Activated CD4-positive, CD25-positive, alpha-beta regulatory T cell treated with anti-CD3 and anti-CD28 coated beads, Interleukin-2, amount 50 U/mL, for 16 hours (primary cell): Measurements from ENCODE around the gene CMTM2.
"Not testable (repeated sequence)": the region's sequence is repeated elsewhere in the genome, so short reads cannot be mapped to it uniquely, and the experiment has no call there.

ENCODE experiments used
- DNase-seq: peaks from one replicate; pipeline ENCODE4 v3.0.0-alpha.2; 2020; ENCODE audit warnings: low read depth, low spot score

CMTM2 gene

DNA sequence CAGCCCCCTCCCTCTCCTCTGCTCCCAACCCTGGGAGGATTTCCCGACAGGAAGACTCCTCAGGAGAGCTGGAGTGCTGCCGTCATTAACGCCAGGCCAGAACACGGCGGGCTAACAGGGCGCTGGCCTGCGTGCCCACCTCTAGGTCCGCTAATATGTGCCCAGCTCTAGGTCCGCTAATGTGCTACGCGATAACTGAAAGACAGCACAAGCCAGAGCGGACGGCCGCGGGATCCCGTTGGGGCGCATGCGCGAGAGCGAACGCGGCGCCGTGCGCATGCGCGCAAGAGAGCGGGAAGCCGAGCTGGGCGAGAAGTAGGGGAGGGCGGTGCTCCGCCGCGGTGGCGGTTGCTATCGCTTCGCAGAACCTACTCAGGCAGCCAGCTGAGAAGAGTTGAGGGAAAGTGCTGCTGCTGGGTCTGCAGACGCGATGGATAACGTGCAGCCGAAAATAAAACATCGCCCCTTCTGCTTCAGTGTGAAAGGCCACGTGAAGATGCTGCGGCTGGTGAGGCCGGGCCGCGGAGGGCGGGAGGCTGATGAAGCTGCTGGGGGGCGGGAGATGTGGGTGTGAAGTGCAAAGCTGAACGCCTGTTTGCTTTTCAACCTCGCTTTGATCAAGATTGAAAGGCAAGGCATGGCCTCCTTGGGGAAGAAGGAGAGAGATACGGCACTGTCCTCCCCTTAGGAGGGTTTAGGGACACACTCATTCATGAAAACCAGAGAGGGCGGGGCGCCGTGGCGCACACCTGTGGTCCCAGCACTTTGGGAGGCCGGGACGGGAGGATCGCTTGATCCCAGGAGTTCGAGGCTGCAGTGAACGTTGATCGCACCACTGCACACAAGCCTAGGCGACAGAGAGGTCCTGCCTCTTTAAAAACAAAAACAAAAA, 26.7 kb upstream of the CMTM2 start, which contains the start of gene CKLF:
TSS of gene CKLF (plus strand) at position 291 of the 892 bp plus-strand sequence. CDS start at position 431, 140 bp downstream.
- DNase-seq: peak; percentile 75

DNA sequence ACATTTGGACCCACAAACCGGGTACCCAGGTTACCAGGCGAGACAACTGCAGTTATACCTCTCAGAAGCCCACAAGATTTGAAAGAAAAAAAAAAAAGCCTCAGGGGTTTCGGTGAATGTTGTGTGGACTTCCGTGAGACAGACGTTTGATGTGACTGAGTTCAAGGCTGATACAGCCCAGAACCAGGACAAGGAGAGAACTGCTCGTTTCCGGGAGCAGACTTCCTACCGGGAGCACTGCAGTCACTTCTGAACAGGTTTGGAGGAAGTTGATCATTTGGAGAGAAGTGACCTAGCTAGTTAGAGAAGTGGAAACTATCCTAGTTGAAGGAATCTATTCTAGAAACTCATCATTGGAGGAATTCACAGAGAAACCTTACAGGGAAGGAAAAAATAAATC, 26.0 kb upstream of the CMTM2 start:
- no peak for DNase-seq

DNA sequence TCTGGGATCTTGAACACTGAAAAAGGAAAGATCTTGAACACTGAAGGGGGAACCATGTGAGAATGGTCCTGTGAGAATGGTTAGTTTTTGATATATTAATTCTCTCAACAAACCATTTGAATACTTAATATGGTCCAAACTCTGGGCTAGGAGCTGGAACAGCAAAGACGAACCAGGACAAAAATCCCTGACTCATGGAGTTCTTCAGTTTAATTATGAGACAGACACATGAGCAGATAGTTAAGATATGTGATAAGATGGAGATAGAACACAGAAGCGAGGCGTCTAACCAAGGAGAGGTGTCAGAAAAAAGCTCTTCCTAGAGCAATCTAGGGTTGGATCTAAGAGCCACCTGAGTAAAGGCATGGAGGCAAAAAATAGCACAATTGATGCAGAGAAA, 25.2 kb upstream of the CMTM2 start:
- DNase-seq: no peak

DNA sequence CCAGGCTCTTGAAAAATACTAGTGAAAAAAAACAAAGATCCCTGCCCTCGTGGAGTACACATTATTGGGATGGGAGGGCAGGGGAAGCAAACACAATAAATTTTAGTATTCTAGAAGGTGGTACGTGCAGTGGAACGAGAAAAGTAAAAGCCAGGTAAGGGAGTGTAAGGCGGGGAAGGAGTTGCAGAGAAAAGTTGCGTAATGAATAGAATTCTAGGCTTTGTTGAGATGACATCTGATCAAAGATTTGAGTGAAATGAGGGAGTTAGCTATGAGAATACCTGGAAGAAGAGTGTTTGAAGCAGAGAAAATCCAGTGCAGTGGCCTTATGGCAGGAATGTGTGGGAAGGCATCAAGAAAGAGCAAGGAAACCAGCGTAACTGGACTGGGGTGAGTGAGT, 24.8 kb upstream of the CMTM2 start:
- DNase-seq: no peak

DNA sequence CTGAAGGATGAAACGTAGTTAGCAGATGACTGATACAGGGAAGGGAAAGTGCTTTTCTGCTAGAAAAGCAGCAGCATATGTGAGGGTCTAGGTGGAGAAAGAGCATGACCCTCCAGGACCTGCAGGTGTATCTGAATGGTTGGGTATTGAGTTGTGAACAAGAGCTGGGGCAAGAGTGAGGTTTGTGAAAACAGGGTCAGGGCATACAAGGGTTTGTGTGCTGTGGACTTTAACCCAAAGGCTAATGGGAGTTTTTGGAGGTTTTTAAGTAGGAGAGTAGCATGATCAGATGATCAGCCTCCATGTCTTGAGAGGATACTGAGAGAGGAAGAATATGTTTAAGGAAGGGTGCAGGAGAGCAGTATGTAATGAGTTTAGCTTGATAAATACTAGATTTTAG, 19.2 kb upstream of the CMTM2 start:
- DNase-seq: no peak

DNA sequence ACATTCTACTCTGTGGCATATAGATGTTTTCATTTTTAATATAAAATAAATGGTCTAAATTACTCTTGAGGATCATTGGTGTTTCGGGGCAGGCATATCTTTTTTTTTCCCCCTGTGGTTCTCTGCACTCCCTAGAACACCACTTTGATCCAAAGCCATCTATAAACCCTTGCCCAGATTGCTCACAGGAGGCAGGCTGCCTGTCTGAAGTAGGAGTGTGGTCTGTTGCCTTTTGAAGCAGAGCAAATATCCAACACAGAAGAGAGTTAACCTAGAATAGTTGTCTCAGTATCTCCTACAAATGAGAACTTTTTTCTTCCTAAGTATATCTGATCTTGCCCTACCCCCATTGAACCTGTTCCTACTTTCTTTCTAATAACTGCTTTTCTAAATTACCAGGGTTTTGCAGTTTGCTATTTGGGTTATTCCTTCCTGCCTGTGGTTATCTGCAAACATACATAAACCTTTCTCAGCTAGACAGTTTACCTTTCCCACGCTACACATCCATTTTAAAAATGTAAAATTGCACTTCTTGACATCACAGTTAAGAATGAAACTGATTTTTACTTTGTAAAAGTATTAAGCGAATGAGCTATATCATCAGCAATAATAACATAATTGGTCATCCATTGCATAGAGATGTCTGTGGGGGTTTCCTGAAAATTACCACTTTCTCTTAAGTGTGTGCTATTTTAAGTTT, 17.7 kb upstream of the CMTM2 start:
- DNase-seq: no peak

DNA sequence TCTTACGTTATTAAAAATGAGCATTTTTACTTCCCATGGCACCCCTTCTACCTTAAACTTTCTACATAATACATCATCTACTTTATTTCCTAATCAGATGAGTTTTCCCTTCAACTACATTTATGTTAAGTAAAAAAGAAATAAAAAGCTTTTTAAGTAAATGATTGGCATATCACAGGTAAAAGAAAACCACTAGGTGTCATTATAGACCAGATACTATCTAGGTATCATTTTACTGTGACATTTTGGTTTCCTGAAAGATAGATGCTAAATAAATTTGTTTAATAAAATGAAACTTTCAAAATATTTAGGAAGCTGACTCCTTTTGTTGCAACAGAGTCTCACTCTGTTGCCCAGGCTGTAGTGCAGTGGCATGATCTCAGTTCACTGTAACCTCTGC, 16.9 kb upstream of the CMTM2 start:
- no peak for DNase-seq

DNA sequence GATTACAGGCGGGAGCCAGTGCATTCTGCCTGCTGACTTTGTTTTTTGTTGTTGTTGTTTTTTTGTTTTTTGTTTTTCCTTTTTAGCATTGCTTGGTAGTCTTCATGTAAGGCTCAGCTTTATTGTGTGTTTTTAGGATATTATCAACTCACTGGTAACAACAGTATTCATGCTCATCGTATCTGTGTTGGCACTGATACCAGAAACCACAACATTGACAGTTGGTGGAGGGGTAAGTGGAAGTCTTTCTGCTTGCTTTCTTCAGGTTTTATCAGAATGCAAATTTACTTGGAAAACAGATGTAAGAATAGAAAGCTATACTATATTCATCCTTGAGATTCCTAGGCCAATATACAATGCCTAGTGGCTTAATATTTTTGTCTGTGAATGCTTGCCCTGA, 16.3 kb upstream of the CMTM2 start:
- no peak for DNase-seq

DNA sequence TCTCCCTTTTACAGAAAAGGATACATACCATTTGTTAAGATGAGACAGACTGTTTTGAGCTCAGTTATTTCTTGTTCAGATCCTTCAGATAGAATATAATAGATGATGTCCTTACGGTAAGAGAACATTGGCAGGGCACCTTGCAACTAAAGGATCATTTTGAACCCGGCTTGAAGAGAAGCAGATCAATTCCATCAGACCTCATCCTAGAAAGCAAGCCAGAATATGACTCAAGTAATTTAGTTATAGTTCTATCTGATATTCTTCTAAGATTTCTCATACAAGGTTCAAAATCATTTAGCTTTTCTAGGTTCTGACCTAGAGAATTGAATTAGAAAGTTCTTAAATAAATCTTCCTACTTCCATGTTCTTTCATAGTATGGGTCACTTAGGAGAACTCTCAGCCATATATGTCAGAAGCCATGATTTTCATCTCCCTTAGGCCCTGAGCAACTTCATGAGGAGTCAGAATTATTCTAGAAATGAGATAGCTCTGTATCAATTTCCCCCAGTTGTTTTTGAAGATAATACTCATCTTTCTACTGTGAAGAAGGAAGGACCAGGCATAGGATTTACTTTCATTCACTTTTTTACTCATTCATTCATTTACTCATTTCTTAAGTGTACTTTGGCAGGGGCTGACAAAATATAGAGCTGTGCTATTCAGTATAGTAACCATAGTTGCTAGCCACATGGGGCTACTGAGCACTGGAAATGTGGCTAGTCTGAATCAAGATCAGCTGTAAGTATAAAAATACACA, 15.5 kb upstream of the CMTM2 start:
- DNase-seq: no peak

DNA sequence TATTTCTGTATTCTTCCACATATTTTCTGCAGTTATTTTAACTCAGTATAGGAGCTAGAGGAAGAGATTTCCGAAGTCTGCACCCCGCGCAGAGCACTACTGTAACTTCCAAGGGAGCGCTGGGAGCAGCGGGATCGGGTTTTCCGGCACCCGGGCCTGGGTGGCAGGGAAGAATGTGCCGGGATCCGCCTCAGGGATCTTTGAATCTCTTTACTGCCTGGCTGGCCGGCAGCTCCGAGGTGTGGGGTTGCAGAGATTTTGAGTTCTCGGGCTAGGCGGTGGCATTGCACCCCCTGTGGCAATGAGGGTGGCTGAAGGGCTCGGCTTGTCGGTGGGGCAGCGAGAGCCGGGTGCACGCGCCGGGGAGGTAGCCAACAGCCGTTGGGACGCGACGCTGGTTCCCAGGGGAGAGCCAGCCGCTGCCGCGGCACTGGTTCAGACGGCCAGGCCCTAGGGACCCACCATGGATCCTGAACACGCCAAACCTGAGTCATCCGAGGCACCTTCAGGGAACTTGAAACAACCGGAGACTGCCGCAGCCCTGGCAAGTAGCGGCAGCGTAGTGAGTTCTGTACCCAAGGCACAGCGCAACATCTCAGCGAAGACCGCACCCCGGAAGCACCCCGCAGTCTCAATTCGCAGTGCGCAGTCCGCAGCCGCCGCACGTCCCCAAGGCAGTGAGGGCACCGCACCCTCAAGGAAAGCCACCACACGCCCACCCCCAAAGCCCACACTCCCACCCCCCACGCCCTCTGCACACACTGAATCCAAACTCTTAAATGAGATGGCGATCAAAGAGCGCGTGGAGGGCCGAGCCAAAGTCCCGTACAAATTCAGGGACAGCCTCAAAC, 13.0 kb upstream of the CMTM2 start, which contains the start of gene CMTM1:
TSS of gene CMTM1 (plus strand) at position 389 of the 851 bp plus-strand sequence. CDS start at position 464, 75 bp downstream.
- DNase-seq: no peak

DNA sequence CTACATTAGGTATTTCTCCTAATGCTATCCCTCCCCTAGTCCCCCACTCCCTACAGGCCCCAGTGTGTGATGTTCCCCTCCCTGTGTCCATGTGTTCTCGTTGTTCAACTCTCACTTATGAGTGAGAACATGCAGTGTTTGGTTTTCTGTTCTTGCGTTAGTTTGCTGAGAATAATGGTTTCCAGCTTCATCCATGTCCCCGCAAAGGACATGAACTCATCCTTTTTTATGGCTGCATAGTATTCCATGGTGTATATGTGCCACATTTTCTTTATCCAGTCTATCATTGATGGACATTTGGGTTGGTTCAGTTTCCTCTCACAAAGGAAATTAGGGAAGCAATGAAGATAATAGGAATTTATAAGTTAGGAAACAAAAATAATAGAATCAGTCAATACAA, 12.0 kb upstream of the CMTM2 start:
- DNase-seq: not testable (repeated sequence)

DNA sequence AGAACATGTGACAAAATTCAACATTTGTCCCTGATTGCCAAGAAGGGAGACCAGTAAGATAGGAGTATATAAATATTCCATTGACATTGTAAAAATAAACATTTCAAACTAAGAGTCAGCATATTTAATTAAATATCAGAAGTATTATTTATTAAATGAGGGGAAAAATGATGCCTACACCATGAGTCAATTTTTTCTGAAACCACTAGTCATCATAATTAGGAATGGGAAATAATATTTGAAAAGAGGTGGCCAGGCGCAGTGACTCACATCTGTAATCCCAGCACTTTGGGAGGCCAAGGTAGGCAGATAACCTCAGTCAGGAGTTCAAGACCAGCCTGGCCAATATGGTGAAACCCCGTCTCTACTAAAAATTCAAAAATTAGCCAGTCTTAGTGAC, 10.9 kb upstream of the CMTM2 start:
- no peak for DNase-seq

DNA sequence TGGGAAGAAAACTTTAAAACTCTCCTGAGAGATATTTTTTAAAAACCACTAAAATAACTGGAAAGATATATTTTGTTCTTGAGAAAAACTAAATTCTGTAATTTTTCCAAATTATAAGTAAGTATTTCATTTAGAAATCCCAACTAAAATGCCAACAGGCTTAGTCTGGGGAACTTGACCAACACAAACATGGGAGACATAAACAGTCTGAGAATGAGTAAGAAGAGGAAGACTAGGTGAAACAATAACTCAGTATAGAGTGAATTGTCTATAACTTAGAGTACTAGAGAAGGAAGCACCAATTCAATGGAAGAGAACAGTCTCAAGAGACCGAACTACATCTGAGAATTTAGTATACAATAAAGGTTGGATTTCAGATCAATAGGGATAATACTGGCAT, 10.1 kb upstream of the CMTM2 start:
- DNase-seq: no peak

DNA sequence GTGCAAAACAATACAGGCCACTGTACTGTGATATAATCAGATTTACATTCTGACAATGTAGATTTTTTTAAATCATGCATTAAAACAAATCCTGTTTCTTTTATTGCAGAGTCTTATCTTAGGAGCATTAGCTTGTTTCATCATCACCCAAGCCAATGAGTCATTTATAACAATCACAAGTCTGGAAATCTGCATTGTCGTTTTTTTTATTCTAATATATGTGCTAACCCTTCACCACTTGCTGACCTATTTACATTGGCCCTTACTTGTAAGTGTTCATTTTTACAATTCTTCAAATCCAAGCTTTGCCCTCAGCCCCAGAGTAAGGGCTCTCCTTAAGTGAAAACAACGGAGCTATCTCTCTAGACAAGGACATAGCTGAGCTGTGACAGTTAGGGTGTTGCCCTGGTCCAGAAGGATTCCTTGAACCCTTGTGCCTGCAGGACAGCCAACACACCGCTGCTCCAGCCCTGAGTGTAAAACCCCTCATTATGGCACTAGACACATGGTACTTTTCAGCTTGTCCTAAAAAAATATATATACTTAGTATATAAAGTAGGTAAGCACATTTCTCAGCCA, 9.3 kb upstream of the CMTM2 start:
- no peak for DNase-seq

DNA sequence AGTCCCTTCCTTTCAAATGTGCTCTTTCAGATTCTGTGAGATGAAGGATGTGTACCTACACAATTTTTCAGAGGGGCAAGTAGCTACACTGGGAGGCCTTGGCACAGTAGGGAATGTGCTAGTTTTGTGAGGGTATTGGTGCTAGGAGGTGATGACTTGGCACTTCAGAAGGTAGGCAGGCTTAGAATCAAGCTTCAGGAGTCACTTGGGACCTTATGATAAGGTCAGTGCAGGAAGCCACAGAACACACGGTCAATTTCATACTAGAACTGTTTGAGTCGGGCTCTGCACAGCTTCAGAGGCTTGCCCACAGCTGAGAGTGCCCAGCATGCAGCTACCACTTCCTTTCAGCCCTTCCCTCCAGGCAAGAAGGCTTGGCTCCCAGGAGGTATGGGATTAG, 6.9 kb upstream of the CMTM2 start:
- no peak for DNase-seq

DNA sequence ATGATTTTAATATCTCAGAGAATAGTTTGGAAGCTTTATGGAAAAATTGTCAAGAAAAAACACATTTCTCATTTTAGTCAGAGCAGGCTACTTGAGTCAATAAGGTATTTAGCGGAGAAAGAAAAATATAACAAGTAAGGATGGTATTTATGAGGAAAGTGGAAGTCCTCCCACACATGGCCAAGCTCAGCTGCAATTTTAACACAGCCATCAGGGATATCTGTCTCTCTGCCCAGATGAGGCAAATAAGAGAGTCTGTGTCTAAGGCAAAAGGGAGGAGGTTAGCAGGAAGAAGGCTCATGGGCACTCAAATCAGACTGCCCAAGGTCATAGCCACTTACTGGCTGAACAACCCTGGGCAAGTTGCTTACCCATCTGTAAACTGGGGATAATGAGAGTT, 5.2 kb upstream of the CMTM2 start:
- DNase-seq: no peak

DNA sequence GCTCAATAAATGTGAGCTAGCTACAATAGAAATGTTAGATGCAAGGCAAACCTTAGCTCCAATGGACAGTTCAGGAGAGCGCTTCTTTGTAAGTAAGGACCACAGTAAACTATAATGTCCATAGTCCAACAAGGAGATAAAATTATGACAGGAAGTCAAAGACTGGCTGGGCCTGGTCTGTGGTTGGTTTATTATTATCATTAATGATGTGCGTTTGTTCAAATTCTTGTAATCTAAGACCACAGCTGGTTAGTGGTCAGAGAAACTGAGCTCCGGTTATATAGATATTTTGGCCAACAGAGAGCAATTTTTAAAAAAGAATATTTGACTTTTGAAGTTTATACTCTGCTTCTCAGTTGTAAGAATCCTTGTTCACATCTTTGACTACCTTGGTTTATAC, 4.7 kb upstream of the CMTM2 start:
- no peak for DNase-seq

DNA sequence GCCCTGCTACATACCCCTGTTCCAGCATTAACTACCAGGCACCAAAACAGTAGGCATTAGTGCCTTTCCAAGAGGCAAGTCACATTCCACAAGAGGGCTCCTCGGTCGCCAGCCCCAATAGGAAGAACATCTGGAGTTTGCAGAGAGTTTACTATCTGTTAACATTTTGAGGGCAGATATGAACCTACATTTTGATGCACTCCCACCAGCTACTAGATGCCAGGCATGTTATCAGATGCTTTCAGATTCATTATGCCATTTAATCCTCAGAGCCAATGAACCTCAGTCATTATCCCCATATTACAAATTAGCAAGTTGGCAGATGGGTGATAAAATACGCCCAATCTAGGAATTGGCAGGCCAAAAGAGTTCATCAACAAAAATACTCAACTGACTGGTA, 4.2 kb upstream of the CMTM2 start:
- no peak for DNase-seq

DNA sequence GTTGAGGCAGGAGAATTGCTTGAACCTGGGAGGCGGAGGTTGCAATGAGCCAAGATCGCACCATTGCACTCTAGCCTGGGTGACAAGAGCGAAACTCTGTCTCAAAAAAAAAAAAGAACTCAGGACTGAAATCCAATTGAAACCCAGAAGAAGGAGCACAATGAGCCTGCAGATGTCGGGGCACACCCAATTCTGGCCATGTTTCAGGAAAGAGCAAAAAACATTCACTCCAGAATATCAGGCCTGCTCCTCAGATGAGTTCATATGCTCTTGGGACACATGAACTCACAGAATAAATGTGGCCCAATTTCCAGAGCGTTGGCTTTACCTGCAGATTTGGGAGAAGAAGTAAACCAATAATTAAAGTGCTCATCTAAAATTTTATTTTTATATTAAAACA, 3.0 kb upstream of the CMTM2 start:
- no peak for DNase-seq

DNA sequence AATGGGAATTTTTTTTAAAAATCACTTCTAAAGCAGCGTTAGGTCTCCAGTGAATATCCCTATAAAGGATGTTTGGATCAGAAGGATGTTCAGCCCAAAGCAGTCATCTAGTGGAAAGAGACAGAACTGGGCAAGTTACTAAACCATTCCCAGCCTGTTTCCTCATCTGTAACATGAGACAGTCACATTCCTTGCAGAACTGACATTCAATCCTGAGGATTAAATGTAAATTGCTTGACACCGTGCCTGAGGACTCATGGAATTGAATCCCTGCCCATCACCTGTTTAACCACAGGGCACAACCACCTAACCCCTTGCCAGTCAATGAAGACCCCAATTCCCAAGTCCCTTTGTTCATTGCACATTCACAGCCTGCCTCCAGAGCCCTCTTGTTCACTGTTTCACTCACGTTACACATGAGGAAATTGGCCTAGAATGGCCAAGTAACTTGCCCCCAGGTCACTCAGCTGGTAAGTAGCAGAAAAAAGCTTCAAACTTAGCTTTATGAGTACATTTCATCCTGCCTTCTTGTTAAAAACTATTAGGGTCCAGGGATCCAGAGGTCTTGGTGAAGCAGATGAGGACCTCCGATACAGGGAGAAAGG, 1.4 kb downstream of the CMTM2 start:
- DNase-seq: no peak
